Fibroblast of pulmonary artery (primary cell): ENCODE data around the gene ZNF226.
"Not testable (repeated sequence)": the region's sequence is repeated elsewhere in the genome, so short reads cannot be mapped to it uniquely, and the experiment has no call there.

ENCODE experiments used
- DNase-seq: peaks from one replicate; pipeline ENCODE4 v3.0.0-alpha.2; 2010; ENCODE audit warnings: low read depth
- H3K4me3 ChIP-seq: replicated peaks from 2 replicates; pipeline ENCODE4 v1.5.1; 2011; ENCODE audit warnings: low read depth, mild to moderate bottlenecking, control low read depth, low read length, moderate library complexity
- TF ChIP-seq, protein P1 (sequence below): IDR thresholded peaks from 2 replicates; pipeline ENCODE4 v1.5.1; 2011; ENCODE audit warnings: mild to moderate bottlenecking, control low read depth, low read length, inconsistent platforms; ENCODE audit errors: missing control alignments

Gene ZNF226

GRCh38 chr19:44164673-44165512, at the start of gene ZNF226:
ZNF226 (plus strand) TSS chr19:44165100; CDS start chr19:44170081, 4,981 bp downstream.
- peak; percentile 99 for DNase-seq
- TF ChIP-seq, protein P1, sequence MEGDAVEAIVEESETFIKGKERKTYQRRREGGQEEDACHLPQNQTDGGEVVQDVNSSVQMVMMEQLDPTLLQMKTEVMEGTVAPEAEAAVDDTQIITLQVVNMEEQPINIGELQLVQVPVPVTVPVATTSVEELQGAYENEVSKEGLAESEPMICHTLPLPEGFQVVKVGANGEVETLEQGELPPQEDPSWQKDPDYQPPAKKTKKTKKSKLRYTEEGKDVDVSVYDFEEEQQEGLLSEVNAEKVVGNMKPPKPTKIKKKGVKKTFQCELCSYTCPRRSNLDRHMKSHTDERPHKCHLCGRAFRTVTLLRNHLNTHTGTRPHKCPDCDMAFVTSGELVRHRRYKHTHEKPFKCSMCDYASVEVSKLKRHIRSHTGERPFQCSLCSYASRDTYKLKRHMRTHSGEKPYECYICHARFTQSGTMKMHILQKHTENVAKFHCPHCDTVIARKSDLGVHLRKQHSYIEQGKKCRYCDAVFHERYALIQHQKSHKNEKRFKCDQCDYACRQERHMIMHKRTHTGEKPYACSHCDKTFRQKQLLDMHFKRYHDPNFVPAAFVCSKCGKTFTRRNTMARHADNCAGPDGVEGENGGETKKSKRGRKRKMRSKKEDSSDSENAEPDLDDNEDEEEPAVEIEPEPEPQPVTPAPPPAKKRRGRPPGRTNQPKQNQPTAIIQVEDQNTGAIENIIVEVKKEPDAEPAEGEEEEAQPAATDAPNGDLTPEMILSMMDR: no peak
- peak within 1 kb of the TSS; percentile 86 for H3K4me3 ChIP-seq

DNA sequence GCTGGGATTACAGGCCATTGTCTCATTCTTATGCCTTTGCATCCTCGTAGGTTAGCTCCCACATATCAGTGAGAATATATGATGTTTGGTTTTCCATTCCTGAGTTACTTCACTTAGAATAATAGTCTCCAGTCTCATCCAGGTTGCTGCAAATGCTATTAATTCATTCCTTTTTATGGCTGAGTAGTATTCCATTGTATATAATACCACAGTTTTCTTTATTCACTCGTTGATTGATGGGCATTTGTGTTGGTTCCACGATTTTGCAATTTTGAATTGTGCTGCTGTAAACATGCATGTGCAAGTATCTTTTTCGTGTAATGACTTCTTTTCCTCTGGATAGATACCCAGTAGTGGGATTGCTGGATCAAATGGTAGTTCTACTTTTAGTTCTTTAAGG, 43.7 kb upstream of the ZNF226 start:
- not testable (repeated sequence) for H3K4me3 ChIP-seq, DNase-seq

- DNase-seq: no peak
- TF ChIP-seq, protein P1: no peak
- no peak overlapping the region for H3K4me3 ChIP-seq
Measured at GRCh38 chr19:44131955-44132354, 32.9 kb upstream of the ZNF226 start.

DNA sequence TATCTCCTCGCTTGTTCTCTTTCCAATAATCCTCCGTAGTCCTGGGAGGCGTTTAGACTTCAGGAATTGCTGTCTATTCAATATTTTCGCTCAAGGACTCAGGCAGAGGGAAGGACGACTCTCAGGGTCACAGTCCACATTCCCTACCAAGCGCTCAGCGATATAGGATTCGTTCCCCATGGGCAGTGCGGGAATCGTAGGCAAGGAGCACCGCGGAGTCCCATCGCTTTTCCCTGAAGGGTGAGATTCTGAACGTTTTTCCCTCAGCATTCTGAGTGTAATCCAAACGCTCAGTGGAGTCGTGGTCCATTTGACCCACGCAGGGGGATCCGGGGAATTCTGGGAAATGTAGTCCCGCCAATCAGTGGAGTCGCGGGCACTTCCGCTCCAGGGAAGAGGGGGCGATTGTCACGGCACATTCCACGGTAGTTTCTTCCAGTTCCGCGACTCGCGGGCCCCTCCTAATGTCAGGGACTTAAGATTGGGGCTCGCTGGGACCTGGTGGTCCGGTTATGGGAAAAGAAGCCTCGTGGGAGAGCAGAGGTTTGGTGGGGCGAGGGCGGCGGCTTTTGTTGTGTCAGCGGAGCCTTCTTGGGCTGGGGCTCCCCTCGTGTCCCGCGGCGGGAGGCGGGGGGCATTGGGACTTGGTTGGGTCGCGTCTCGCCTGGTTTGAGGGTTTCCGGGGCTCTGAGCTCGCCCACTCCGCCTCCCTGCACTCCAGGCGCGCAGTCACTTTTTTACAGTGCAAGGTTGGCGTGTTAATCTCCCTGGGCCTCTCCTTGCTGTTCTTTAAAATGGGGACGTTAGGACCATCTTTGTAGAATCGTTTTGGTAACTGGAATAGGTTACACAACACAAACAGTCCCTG, 23.5 kb upstream of the ZNF226 start, which contains the start of gene ZNF234:
Gene ZNF234, plus strand, starts transcription at position 364 of the 868 bp plus-strand sequence. CDS start 3,079 bp downstream, outside the sequence.
- DNase-seq: peak; percentile 82
- H3K4me3 ChIP-seq: peak within 1 kb of the TSS; percentile 91
- TF ChIP-seq, protein P1: no peak

DNA sequence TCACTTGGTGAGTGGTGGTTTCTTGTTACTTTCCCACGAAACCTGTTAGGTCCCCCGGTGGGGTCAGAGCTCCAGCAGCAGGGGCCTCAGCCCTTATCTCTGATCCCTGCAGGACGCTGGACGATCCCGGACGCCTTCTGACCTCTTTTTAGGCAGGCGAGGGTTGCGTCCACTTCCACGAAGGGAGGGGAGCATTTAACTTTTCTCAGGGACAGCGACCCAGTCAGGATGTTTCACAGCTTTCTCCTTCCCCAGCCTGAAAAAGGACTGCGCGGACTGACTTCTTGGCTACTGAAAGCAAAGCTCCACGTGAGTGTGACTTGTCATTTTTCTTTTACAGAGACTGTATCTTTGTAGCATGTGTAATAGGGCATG, 22.9 kb upstream of the ZNF226 start:
- peak overlapping the region; percentile 91 for H3K4me3 ChIP-seq
- DNase-seq: peak; percentile 43
- TF ChIP-seq, protein P1: no peak

DNA sequence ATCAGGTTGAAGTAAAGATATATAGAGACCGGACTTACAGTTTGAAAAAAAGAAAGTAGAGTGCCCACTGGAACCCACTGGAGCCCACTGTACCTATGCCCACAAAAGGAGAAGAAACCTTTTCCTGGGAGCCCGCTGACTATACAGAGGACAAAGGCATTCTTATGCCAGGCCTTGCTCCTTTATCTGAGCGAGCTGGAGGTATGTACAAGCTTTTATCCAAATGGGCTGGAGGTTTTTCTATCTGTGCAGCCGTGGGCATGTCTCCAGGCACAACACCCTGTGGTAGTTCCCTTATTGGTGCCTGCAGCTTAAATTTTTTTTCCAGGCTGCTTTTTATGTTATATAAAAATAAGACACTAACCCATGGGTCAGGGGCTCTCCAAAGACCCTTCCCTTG, 15.1 kb upstream of the ZNF226 start:
- no peak overlapping the region for H3K4me3 ChIP-seq
- TF ChIP-seq, protein P1: no peak
- DNase-seq: no peak

- H3K4me3 ChIP-seq: no peak overlapping the region
- DNase-seq: no peak
- TF ChIP-seq, protein P1: no peak
Measured at GRCh38 chr19:44151491-44151890, 13.4 kb upstream of the ZNF226 start.
